Activated CD4-positive, alpha-beta T cell treated with anti-CD3 and anti-CD28 coated beads, Interleukin-2, amount 50 U/mL, for 4 hours (primary cell): ENCODE results near the gene VAX1.

Source experiments
- DNase-seq, 2 experiments: peaks; one replicate each; pipeline ENCODE4 v3.0.0-alpha.2; 2020

VAX1 gene

GRCh38 chr10:117163954-117164548, 26.0 kb upstream of the VAX1 start:
- DNase-seq, result no peak

DNA sequence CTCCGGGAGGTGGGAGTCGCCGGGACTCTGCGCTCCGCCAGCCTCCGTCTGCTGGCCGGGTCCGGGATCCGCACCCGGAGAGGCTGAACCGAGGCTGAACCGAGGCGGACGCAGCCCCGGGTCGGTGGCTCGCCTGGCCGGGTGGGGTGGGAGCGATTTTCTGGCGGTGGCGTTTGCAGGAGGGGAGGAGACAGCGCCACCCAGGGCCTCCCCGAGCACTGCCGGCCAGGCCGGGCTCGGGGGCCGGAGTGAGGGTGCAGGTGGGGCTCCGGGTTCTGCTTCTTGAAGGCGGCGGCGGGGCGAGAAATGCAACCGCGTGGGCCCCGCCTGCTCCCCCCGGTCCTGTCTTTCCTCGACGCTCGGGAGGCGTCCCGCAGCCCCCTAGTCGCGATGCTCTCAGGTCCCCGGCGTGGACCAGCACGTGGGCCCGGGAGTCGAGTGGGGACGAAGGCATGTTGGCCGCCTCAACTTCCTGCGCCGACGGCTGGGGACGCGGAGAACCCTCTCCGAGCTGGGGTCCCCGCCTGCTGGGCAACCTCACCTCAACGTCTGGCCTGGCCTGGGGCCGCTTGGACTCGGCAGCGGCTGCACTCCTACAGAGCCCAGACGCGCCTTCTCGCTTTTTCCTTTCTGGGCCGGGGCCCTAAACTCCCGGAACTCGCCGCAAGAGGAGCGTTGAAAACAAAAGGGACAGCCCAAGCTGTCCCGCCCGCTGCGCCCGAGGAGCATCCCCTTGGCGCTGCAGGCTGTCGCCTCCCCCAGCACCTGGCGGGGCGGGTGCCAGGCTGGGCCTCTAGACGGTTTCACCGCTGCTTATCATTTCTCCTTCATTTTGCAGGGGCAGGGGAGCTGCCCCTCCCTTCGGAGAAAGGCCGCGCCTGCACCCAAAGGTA, 25.2 kb upstream of the VAX1 start:
- no peak for DNase-seq

GRCh38 chr10:117162093-117163060, 24.3 kb upstream of the VAX1 start:
- no peak for DNase-seq

GRCh38 chr10:117161386-117162033, 23.4 kb upstream of the VAX1 start:
- no peak for DNase-seq

DNA sequence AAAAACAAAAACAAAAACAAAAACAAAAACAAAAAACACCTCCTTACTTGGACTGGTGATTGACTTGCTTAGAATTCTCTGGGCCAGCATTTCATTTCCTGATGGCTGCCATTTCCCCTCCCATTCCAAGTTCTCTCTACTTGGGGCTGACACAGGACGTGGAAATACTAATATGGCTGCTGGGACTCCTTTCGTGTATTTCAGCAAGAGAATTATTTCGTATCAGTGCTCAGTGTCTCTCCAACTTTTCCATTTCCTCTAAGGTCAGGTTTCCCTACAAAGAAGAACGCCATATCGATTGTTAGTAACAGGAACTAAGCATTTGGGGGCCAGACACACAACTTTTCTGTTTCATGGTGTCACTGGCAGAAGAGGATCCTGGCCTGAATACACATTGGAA, 22.5 kb upstream of the VAX1 start:
- no peak for DNase-seq

DNA sequence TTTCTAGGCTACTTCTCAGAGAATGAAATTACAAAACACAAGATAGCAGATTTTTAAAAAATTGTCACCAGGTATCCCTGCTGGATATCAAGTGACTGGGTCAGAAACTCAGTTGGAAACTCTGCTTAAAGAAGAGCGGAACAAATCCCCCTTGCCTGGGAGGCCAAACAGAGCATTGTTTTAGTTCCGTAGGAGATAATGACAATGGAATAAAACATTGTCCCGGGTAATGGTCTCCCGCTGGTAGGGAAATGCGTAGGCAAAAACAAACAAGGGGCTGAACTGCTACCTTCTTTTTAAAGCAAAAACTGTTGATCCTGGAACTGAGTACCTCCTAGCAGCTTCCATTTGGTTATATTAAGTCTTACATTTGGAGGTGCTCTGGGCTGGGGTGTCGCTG, 21.3 kb upstream of the VAX1 start:
- no peak for DNase-seq

DNA sequence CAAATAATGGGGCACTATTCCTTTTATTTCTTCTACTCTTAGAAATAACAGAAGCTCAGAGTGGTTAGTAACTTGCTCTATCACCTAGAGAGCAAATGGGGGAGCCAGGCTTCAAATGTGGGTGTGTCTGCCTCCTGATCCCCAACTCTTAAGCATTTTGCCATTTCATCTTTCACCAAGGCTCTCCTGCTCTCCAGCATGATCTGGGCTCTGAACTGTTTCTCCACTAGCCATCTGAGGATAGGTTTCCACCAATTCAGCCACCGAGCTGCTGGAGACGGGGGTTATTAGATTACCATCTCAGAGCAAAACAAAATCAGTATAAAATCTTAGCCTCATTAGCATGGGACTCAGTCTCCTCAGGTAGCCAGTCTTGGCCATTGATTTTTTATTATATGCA, 20.2 kb upstream of the VAX1 start:
- no peak for DNase-seq

- DNase-seq, result no peak
Observed at GRCh38 chr10:117152668-117153067, 14.6 kb upstream of the VAX1 start.

DNA sequence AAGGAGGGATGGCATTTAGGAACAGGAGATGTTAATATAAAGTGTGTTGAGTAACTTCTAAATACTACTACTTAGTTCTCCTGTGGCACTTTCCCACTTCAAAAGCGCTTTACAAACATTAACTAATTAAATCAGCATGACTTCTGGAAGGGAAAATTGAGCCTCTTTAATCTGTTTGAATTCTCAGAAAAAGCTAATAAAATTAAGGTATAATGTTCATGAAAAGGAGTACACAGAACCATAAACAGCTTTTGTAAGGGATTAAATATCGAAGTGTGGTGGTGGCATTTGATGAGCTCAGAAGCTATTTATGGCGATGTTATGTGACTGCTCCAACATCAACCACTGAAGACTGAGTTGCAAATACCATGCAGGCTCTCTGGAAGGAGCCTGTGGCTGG, 10.2 kb upstream of the VAX1 start:
- no peak for DNase-seq

DNA sequence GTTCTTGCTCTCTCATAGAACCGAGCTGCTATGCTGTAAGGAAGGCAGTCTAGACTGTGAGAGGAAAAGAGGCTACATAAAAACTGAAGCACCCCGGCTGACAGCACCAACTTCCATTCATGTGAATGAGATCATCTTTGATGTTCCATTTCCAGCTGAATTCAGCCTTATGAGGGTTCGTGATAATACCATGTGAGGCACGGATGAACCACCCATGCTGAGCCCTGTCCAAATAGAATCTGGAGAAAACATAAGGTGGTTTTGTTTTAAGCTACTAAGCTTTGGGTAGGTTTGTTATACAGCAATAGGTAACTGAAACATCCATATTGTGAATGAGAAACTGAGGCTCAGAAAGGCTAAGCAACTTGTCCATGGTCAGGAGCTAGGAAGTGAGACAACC, 6.9 kb upstream of the VAX1 start:
- DNase-seq, result no peak

DNA sequence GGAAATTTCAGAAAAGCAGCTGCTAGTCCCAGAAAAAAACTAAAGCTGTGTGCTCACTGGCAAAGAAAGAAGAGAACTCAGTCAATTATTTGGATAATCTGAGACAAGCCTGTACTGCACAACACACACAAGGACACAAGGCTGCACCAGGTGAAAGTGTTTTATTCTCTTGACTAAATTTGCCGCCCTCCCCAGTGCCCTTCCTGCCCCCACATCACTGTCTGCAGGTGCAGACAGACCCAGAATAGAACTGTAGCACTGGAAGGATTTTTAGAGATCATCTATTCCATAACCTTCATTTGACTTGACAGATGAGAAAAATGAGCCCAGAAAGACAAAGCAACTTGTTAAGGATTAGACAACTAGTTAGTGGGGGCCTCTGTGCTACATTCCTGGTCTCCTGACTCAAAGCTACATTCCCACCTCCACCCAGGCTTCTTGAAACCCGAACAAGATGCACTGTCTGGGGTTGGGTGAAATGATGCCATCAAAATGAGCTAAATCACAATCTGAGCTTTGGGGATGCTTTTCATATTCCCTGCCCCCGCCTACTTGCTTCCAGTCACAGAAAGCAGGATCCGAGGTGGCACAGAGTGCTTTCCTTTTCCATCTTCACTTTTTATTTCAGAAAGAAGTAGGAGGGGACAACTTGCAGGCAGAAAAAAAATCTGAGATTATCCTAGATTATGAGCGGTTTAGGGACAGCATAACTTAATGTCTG, 5.2 kb upstream of the VAX1 start:
- DNase-seq, result no peak

- DNase-seq, result no peak
Observed at GRCh38 chr10:117140525-117140902, 2.4 kb upstream of the VAX1 start.

DNA sequence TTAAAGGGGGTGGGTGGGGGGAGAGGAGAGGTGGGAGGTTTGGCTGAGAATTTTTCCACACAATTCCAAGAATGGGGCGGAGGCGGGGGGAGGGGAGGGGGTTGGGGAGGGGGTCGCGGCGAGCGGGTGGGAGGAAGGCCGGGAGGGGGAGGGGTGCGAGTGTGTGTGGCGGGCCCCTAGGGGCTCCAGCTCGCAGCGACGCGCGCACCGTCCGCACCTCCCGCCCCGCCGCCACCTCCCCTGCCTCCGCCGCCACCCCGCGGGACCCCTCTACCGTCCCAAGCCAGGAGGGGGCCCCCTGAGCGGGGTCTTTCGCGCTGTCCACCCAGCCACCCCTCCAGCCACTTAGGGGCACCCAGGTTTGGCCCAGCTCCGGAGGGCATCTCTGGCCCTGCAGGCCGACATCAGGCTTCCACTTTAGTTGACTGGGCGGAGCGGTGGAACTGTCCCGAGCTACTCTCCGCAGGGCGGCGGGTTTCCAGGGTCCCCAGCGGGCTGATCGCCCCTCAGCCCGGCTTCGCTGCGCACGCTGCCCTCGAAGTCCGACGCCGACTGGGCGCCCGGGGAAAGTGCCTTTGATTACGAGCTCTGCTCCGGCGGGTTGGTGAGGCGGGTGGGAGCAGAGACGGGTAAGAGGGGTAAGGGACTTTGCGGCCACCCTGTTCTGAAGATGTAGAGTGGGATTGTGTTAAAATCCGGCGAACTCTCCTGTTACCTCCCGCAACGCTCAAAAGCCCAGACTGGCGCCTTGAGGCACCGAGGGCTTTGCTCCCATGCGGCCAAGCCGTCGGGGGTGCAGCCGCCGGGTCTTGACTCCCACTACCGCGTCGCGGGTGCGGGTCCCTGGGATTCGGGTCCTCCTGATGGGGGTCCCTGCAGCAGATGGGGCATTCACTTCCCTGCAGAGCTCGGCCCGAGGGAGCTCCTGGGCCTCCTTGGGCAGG, 1.8 kb upstream of the VAX1 start:
- no peak for DNase-seq

DNA sequence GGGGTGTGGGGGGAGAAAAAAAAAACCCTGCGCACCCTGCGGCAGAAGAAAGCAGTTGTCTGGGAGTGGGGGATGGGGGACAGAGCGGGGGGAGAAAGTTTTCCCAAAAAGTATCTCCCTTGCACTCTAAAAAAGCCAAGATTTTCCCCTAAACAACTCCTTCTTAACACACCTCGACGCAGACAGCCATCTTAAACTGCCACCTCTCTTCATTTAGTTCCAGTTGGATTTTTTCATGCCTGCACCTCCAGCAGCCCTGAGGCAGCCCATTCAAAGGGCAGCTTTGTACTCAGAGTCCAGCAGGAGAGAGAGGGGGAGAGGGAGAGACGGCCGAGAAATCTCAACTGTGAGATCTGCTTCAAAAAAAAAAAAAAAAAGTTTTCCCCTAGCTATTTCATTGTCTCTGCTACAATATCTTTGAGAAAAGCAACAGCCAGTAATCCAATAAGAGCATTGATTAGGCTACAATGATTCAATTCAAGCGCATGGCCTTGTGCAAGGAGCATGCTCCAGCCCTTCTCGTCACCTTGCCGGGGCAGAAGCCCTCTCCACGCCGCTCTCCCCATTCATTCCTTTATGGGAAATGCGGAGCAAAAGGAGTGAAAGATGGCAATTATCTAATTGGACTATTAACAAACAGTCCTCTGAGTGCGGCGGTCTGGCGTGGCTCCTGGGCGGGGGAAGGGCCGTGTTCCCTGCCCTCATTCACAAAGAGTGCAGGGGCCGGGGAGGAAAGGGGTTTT, 939 bp upstream of the VAX1 start:
- DNase-seq, result no peak

GRCh38 chr10:117137031-117137910, 799 bp downstream of the VAX1 start:
- DNase-seq, result no peak

DNA sequence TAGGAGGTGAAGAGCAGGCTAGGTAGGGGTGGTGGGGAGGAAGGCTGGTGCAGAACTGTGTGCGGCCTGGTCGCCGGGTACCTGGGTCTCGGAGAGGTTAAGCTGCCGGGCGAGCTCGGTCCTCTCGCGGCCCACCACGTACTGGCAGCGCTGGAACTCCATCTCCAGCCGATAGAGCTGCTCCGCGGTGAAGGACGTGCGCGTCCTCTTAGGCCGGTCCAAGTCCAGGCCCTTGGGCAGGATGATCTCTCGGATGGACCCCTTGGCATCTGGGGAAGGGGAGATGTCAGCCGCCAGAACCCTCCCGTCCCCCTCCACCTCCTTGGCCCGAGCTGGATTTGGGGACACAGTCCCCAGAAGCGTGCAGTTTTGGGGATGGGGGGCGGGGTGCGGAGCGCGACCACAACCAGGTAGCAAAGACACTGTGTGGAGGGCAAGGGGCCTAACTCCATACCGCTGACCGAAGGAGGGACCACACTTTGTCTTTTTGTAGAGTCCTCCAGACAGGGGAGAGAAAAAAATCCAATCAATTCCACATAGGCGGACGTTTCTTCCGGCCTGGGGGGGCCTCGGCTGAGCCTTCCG, 1.6 kb downstream of the VAX1 start:
- DNase-seq, result no peak

- no peak for DNase-seq
Observed at GRCh38 chr10:117135480-117136140, 2.5 kb downstream of the VAX1 start.

DNA sequence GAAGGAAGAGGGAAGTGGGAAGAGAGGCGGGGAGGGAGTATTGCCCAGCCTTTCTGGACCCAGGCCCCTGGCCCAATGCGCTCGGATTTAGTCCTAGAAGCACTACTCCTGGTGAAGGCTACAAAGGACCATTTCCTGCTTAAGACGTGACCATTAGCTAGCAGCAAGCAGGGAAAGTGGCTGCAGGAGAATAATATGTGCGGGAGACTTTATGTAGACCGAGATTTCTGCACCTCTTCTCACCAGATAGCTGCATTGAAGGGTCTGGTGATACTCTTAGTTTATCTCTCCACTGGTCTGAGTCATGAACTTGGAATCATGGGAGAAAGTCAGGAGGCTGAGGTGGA, 3.1 kb downstream of the VAX1 start:
- no peak for DNase-seq
